Epithelial cell of proximal tubule (primary cell): ENCODE measurements around the gene CYRIA. TPM values are rescaled to one million over a fixed set of nuclear protein-coding genes. Genes with fewer than 3 reads are reported as not detected.

Source experiments
- DNase-seq: peaks from one replicate; pipeline ENCODE4 v3.0.0-alpha.2; 2011; ENCODE audit warnings: low read depth
- H3K4me3 ChIP-seq: 2 replicates; pipeline ENCODE4 v1.5.1; 2011; ENCODE audit warnings: low read depth, mild to moderate bottlenecking, low read length
- total RNA-seq: library from RNA; depleted of rRNA; stranded (reverse); fragments of >200 nt; gene quantifications from 2 replicates; pipeline ENCODE4 v1.2.3, GENCODE V29; 2015
- TF ChIP-seq, protein P1 (sequence below): conservative IDR thresholded peaks from 2 replicates; pipeline ENCODE4 v1.5.1; 2012; ENCODE audit warnings: low read depth, mild to moderate bottlenecking, low read length

The CYRIA gene
- total RNA-seq: 2.0 and 6.1 TPM in 2 replicates

DNA sequence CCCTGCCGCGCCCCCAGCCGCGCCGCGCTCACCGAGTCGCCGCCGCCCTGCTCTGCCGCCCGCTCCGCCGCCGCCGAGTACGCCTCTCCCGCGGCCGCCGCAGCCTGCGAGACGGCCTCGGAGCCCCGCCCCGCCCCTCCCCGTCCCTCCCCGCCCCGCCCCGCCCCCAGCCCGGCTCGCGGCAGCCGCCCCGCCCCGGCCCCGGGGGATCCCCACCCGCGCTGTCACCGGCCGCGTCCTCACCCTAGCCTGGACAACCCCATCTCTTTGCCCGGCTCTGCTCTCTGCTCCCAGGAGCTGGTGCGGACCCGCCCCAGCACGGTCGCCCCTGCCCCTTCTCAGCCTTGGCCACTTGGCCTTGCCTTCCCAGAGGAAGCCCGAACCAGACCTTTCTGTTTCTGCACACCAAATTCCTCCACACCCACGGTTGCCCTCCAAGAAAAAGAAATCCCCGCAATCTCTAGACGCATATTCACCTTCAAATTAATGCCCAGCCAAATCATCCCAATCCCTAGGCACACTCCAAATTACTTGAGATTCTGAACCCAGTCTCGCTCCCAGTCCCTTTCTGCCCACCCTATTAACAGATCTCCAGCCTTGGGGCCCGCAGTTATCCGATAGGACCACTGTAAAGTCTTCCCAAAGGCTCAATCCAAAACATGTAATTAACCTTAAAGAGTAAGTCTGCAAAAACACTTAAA, at the start of gene CYRIA:
Gene CYRIA (minus strand): TSS at position 87 of the 701 bp plus-strand sequence. CDS start 77,715 bp downstream, outside the sequence.
- DNase-seq: no peak
- peak within 1 kb of the TSS; percentile 77 for H3K4me3 ChIP-seq
- TF ChIP-seq, protein P1, sequence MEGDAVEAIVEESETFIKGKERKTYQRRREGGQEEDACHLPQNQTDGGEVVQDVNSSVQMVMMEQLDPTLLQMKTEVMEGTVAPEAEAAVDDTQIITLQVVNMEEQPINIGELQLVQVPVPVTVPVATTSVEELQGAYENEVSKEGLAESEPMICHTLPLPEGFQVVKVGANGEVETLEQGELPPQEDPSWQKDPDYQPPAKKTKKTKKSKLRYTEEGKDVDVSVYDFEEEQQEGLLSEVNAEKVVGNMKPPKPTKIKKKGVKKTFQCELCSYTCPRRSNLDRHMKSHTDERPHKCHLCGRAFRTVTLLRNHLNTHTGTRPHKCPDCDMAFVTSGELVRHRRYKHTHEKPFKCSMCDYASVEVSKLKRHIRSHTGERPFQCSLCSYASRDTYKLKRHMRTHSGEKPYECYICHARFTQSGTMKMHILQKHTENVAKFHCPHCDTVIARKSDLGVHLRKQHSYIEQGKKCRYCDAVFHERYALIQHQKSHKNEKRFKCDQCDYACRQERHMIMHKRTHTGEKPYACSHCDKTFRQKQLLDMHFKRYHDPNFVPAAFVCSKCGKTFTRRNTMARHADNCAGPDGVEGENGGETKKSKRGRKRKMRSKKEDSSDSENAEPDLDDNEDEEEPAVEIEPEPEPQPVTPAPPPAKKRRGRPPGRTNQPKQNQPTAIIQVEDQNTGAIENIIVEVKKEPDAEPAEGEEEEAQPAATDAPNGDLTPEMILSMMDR: no peak

DNA sequence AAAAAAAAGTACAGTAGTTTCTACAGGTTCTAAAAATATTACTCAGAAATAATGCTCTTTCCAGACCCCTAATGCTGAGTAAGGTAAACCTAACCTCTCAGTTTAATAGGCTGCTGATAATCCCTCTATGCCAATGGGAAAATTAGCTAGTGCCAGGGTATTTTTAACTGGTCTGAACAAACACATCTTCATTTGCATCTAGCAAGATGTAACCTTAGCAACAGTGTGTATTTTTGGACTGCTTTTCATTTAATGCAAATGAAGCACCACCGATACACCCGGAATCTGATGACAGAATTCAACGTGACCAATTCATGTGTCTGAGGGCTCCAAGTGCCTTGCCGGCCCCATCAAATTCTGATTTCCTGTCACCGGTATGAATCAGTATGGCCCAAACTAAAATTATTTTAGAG, 47.4 kb upstream of the CYRIA start:
- DNase-seq: no peak
- no peak overlapping the region for H3K4me3 ChIP-seq
- TF ChIP-seq, protein P1: no peak

DNA sequence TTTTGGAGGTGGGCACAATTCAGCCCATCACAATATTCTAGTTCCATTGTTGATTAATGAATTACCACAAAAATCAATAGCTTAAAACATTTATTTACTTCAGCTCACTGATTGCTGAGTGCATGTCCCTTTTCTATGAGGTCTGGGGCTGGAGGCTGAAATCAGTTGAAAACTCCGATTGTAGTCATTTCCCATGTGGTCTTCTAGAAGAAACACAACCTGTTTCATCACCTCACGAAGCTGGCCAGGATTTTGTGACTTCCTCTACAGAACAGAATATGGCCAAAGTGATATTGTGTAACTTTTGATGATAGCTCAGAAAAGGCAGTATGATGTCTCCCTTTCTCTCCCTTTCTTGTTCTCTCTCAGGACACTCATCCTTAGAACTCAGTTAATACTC, 44.1 kb upstream of the CYRIA start:
- no peak for DNase-seq
- TF ChIP-seq, protein P1: no peak
- no peak overlapping the region for H3K4me3 ChIP-seq

DNA sequence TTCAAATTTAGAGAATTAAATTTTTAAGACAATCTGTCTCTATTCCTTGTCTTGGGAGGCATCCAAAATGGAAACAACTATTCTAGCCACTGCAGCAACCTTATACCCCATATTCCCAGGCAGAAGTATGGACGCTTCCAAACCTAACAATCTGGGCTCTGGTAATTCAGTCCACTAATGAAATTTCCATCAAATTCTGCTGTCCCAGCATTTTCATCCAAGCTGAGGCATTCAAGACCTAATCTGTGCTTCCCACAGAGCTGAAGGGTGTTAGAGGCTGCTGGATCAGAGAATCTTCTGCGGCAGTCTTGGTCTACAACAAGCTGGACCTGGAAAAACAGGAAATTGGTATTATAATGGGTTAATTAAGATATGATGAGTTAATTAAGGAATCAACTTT, 42.5 kb upstream of the CYRIA start:
- H3K4me3 ChIP-seq: no peak overlapping the region
- DNase-seq: no peak
- TF ChIP-seq, protein P1: no peak

DNA sequence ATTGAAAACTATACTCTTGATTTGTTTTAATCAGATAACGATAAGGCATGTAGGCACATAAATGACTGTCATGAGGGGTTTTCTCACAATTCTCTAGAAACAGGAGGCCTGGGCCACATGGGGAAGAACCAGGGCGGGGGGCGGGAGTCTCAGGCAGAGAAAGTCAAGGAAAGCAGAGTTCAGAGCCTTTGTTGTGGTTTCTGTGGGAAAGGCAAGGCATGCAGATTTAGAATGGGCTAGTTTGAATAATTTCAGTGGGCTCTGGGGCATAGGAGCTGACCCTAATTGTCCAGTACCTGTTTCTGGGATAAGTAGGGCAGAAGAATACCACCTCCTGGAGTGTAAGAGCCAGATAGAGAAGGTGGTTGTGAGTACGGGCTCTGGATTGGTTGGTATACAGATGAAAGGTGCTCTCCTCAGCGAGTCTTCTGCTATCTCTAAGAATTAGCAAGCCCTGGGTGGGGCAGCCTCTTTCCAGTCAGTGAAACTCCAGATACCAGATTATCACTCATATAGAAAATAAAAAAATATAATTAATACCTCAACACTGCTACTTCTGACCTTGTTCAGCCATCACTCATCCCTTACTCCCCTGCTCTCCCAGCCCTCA, 41.5 kb upstream of the CYRIA start:
- TF ChIP-seq, protein P1: no peak
- no peak overlapping the region for H3K4me3 ChIP-seq
- no peak for DNase-seq

DNA sequence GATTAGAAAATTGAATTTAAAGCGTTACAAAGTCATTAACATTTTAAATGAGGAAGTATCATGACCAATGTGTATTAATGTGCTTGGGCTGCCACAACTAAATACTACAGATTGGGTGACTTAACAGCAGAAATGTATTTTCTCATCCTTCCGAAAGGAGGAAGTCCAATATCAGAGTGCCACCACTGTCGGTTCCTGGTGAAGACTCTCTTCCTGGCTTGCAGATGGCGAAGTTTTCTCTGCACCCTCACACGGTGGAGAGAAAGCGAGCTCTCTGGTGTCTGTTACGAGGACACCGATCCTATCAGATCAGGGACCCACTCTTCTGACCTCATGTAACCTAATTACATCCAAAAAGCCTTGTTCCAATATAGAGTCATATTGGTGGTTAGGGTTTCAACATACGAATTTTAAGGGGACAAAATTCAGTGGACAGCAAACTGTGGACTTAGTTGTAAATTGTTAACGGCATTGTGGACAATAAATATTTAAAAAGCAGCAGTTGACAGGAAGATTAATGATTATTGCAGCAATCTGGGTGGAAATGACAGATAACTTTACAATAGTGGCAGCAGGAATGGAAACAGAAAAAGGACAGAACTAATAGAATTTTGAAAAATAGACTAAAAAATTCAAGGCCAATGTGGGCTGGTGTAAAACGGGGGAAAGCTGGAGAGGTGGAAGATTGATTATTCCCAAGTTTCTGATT, 35.1 kb upstream of the CYRIA start:
- no peak for DNase-seq
- TF ChIP-seq, protein P1: no peak
- H3K4me3 ChIP-seq: no peak overlapping the region
